Ureter (tissue), 1 donor: ENCODE results near the gene PJA1. TPM values are rescaled to one million over a fixed set of nuclear protein-coding genes. Genes with fewer than 3 reads are reported as not detected.
A peak's percentile ranks its signal among the peaks of the same experiment; 100 is the strongest.

Source experiments
- DNase-seq: peaks from one replicate; pipeline ENCODE4 v3.0.0-alpha.2; 2020; ENCODE audit warnings: low spot score
- total RNA-seq: library from RNA; stranded (reverse); gene quantifications from one replicate; pipeline ENCODE4 v1.2.4, GENCODE V29; 2023
- donor health status: DM: yes; HTN: yes; CAD: no.

PJA1 gene
- total RNA-seq, 1 donor from 2014 or later = 24.9 TPM

- DNase-seq = no peak
Observed at GRCh38 chrX:69142788-69143469, 22.3 kb downstream of the PJA1 start.

DNA sequence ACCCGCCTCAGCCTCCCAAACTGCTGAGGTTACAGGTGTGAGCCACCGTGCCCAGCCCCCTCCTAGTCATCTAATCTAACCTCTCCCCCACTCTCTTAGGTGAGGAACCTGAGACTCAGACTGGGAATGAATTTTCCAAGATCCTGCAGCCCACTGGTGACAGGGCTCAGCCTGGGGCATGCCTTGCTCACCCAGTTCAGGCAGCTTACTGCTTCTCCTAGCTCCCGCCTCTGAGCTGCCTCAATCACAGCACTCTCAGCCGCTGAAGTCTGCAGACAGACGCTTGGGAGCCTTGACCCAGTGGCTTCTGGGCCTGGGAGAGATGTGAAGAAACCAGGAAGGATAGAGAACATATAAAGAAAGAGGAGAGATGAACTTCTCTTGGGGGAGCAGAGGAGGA lies 24.4 kb downstream of the PJA1 start:
- DNase-seq = no peak

DNA sequence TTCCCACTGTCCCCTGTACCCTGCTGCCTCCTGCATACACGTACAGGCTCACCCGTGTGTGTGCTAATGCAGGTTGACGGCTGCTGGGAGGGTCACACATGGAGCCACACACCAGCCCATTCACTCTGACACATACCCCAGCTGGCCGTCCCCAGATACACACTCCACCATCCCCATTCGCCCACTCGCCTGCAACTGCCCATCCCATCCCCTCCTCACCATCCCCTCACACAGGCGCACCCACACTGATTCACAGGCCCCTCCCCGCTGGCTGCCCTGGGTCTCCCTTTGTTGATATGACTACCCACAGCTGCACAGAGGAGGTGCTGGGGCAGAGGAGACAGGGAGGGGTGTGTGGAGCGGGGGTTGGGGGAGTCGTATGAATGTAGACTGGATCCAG lies 25.7 kb downstream of the PJA1 start:
- no peak for DNase-seq

GRCh38 chrX:69138512-69138911 lies 26.7 kb downstream of the PJA1 start:
- no peak for DNase-seq

- DNase-seq = no peak
Observed at GRCh38 chrX:69138118-69138390, 27.2 kb downstream of the PJA1 start.

- no peak for DNase-seq
Observed at GRCh38 chrX:69137371-69138117, 27.7 kb downstream of the PJA1 start.

- DNase-seq = no peak
Observed at GRCh38 chrX:69136546-69137331, 28.5 kb downstream of the PJA1 start.

GRCh38 chrX:69133921-69134542 lies 31.2 kb downstream of the PJA1 start:
- DNase-seq = no peak

- DNase-seq = no peak
Observed at GRCh38 chrX:69131886-69132285, 33.4 kb downstream of the PJA1 start.

DNA sequence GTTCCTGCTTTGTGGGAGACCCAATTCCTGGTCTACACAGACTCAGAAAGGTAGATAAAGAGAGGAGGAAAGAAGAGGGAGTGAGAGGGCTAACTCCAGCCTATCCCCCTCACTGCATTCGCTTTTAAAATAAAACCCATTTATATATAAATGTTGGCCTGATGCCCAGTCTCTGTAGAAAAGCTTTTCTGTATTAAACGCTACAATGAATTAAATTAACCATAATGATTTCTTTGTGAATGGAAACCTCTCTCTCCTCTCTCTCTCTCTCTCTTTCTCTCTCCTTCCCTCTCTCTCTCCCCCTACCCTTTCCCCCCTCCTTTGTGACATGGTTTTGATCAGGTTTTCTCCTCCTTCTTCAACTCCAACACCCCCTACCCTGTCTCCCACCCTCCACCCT lies 34.8 kb downstream of the PJA1 start:
- no peak for DNase-seq

- no peak for DNase-seq
Observed at GRCh38 chrX:69128588-69128987, 36.7 kb downstream of the PJA1 start.

DNA sequence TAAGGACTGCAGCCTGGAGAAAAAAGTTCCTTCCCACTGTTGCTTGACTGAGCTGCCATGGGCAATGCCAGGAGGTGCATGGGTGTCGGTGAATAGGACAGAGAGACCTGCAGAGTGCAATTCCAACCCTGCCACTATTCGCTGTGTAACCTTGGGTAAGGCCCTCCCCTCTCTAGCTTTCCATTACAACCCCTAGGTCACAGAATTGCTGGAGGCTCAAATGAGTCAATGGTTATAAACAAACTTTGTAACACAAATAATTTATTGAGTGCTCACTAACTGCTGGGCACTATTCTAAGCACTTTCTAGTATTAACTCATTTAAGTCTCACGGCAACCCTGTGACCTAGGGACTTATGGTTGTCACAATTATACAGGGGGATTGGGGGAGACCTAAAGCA lies 37.8 kb downstream of the PJA1 start:
- DNase-seq = no peak

DNA sequence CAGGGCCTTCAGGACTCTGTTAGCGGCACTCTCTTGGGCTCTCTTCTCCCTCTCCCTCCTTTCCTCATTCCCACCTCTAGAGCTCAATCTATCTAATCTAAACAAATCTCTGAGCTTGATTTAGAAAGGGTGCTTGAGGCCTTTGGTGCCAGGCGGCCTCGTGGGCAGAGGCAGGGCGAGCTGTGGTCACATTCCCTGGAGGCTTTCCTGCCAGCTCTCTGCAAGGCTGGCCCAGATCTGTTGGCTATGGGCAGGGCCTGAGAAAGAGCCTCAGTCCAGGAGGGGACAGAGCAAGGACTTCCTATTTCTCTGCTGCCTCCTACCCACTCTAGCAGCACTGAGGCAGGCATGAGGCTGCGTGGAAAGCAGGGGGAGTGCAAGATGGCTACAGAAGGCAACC lies 38.6 kb downstream of the PJA1 start:
- DNase-seq = no peak

DNA sequence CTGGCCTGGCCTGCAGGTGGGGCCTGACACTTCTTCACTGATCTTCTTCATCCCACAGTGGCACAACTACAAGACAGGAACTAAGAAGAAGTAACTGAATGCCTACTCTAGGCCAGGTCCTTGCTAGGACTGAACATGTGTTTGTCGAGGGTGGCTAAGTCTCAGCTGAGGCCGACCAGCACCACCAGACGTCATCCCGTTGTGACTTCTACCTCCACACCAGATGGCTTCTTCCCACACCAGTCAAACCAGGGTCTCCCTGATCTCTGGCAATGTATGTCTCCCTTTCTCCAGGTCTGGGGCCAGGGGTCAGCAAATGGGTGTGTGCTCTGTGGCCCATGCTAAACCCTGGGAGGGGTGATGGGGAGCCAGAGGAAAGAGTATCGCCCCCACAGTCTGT lies 40.2 kb downstream of the PJA1 start:
- no peak for DNase-seq

- no peak for DNase-seq
Observed at GRCh38 chrX:69124108-69124507, 41.1 kb downstream of the PJA1 start.

GRCh38 chrX:69123481-69123880 lies 41.8 kb downstream of the PJA1 start:
- DNase-seq = no peak

DNA sequence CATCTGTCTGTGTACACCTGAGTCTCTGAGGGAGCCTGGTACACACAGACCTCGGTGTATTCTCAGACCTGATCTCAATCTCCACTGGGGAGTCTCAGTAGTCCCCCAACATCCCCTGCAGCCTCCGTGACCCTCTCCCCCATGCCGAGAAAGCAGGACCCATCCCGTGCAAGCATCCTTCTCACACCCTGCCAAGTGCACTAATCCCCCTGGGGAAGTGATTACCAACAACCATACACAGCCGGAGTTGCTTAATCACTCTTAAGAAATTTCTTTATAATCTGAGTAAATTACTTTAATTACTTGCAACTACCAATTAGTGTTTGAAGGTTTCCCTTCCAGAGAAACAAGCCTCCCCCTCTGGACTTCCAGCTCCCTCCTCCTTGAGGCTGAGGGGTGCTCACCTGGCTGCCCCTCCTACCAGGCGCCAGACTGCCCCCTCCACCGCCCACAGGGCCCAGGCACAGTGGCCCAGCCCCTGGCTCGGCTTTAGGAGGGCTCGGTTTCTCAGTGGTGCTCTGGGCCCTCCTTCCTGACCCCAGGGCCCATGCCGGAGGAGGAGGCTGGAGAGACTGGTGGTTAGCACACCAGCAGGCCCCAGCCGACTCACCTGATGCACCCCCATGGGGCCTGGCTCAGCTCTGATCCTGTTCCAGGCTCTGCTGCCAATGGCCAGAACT lies 43.8 kb downstream of the PJA1 start:
- no peak for DNase-seq

DNA sequence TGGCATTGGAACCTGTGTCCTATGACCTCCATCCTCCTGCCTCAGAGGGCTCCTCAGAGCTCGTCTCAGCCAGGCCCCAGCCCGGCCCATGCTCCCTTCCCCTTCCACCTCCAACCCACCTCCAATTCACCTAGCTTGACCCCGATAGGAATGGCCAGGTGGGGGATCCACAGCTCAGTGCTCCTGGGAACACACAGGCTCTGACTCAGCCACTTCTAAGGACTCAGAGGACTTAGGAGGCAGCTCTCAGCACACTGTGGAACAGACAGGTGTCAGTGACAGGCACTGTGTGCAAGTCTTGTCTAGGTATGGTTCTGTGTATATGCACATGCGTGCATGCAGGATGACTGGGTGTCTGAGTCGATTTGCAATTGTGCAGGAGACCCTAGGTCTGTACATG lies 44.8 kb downstream of the PJA1 start:
- no peak for DNase-seq

- DNase-seq = no peak
Observed at GRCh38 chrX:69119122-69119521, 46.1 kb downstream of the PJA1 start.

- no peak for DNase-seq
Observed at GRCh38 chrX:69117876-69118526, 47.3 kb downstream of the PJA1 start.

DNA sequence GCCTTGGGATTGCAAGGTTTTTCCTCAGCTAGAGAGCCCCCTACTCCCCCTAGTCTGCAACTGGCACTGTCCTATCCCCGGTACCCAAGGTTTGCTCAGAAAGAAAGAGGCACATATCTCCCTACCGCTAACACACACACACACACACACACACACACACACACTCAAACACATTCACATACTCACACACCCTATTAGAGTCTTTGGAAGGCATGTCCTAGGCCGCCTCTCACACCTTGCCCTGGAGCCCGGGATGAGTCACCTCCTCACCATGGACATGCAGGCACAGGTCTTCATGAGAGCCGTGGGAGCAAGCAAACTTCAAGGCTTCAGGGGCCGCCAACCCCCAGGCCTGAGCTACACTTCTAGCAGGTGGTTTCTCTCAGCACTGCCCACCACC lies 49.2 kb downstream of the PJA1 start:
- peak; percentile 73 for DNase-seq

DNA sequence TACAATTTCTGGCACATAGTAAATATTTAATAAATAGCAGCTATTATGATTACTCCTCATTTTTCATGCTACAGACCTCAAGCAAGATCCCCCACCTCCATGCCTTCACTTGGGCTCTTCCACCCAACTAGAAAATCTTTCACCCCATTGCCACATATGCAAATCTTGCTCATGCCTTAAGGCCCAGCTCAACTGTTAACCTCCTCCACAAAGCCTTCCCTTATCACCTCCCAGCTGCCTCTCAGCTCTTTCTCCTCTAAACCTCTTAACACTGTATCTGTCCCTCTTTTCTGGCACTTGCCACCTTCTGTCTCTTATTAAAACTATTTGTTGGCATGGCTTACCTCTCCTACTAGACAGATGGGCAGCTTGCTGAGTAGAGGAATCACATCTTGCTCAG lies 51.5 kb downstream of the PJA1 start:
- DNase-seq = no peak
